ENCODE measurements around the gene ACSBG1. TPM values are rescaled to one million over a fixed set of nuclear protein-coding genes. Genes with fewer than 3 reads are reported as not detected.

ACSBG1 gene
- total and polyA plus RNA-seq, 2 of the 8 experiments (the other 6 are each of a cell fraction or from before 2014, with no cell fraction given): 5.4 to 7.1 TPM

DNA sequence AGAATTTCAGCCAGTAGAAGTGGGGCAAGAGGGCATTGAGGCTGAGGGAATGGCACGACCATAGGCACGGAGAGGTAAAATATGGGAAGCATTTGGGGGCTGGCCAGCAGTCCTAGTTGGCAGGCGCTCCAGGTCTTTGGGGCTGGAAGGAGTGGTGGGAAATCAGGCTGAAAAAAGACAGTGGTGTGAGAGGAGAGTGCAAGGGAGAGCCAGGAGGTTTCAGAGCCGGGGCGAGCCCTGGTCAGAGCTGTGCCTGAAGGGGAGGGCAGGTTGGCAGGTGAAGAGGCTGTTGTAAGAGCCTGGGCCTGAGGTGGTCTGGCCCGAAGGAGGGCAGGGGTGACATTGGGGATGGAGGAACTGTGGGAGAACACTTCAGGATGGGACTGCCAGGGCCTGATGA lies 86.8 kb downstream of the ACSBG1 start (continued):
- TF ChIP-seq, protein P1, sequence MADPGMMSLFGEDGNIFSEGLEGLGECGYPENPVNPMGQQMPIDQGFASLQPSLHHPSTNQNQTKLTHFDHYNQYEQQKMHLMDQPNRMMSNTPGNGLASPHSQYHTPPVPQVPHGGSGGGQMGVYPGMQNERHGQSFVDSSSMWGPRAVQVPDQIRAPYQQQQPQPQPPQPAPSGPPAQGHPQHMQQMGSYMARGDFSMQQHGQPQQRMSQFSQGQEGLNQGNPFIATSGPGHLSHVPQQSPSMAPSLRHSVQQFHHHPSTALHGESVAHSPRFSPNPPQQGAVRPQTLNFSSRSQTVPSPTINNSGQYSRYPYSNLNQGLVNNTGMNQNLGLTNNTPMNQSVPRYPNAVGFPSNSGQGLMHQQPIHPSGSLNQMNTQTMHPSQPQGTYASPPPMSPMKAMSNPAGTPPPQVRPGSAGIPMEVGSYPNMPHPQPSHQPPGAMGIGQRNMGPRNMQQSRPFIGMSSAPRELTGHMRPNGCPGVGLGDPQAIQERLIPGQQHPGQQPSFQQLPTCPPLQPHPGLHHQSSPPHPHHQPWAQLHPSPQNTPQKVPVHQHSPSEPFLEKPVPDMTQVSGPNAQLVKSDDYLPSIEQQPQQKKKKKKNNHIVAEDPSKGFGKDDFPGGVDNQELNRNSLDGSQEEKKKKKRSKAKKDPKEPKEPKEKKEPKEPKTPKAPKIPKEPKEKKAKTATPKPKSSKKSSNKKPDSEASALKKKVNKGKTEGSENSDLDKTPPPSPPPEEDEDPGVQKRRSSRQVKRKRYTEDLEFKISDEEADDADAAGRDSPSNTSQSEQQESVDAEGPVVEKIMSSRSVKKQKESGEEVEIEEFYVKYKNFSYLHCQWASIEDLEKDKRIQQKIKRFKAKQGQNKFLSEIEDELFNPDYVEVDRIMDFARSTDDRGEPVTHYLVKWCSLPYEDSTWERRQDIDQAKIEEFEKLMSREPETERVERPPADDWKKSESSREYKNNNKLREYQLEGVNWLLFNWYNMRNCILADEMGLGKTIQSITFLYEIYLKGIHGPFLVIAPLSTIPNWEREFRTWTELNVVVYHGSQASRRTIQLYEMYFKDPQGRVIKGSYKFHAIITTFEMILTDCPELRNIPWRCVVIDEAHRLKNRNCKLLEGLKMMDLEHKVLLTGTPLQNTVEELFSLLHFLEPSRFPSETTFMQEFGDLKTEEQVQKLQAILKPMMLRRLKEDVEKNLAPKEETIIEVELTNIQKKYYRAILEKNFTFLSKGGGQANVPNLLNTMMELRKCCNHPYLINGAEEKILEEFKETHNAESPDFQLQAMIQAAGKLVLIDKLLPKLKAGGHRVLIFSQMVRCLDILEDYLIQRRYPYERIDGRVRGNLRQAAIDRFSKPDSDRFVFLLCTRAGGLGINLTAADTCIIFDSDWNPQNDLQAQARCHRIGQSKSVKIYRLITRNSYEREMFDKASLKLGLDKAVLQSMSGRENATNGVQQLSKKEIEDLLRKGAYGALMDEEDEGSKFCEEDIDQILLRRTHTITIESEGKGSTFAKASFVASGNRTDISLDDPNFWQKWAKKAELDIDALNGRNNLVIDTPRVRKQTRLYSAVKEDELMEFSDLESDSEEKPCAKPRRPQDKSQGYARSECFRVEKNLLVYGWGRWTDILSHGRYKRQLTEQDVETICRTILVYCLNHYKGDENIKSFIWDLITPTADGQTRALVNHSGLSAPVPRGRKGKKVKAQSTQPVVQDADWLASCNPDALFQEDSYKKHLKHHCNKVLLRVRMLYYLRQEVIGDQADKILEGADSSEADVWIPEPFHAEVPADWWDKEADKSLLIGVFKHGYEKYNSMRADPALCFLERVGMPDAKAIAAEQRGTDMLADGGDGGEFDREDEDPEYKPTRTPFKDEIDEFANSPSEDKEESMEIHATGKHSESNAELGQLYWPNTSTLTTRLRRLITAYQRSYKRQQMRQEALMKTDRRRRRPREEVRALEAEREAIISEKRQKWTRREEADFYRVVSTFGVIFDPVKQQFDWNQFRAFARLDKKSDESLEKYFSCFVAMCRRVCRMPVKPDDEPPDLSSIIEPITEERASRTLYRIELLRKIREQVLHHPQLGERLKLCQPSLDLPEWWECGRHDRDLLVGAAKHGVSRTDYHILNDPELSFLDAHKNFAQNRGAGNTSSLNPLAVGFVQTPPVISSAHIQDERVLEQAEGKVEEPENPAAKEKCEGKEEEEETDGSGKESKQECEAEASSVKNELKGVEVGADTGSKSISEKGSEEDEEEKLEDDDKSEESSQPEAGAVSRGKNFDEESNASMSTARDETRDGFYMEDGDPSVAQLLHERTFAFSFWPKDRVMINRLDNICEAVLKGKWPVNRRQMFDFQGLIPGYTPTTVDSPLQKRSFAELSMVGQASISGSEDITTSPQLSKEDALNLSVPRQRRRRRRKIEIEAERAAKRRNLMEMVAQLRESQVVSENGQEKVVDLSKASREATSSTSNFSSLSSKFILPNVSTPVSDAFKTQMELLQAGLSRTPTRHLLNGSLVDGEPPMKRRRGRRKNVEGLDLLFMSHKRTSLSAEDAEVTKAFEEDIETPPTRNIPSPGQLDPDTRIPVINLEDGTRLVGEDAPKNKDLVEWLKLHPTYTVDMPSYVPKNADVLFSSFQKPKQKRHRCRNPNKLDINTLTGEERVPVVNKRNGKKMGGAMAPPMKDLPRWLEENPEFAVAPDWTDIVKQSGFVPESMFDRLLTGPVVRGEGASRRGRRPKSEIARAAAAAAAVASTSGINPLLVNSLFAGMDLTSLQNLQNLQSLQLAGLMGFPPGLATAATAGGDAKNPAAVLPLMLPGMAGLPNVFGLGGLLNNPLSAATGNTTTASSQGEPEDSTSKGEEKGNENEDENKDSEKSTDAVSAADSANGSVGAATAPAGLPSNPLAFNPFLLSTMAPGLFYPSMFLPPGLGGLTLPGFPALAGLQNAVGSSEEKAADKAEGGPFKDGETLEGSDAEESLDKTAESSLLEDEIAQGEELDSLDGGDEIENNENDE (IDR thresholded peaks at IDR 0.05; ENCODE audit: insufficient replicate concordance, low read length): no peak
- TF ChIP-seq BCL11A (IDR thresholded peaks at IDR 0.05; ENCODE audit: low read depth in 2 of 2, low read length in 2 of 2): no peak
- no peak for TF ChIP-seq CTBP2 (IDR thresholded peaks at IDR 0.05; ENCODE audit: borderline replicate concordance, insufficient read depth, insufficient read length, low read length)
- TF ChIP-seq SP2 (IDR thresholded peaks at IDR 0.05; ENCODE audit: low read length): no peak
- TF ChIP-seq, protein P2, sequence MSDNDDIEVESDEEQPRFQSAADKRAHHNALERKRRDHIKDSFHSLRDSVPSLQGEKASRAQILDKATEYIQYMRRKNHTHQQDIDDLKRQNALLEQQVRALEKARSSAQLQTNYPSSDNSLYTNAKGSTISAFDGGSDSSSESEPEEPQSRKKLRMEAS (IDR thresholded peaks at IDR 0.05): no peak
- no peak for TF ChIP-seq KDM5A (IDR thresholded peaks at IDR 0.05; ENCODE audit: low read length)
- no peak for TF ChIP-seq SIN3A (conservative IDR thresholded peaks at IDR 0.05 in 1 of 2, IDR thresholded peaks at IDR 0.05 in 1 of 2; ENCODE audit: low read depth in 1 of 2, low read length in 2 of 2)
- no peak for TF ChIP-seq CBX8 (IDR thresholded peaks at IDR 0.05; ENCODE audit: borderline replicate concordance, low read depth, low read length)
- TF ChIP-seq, protein P3, sequence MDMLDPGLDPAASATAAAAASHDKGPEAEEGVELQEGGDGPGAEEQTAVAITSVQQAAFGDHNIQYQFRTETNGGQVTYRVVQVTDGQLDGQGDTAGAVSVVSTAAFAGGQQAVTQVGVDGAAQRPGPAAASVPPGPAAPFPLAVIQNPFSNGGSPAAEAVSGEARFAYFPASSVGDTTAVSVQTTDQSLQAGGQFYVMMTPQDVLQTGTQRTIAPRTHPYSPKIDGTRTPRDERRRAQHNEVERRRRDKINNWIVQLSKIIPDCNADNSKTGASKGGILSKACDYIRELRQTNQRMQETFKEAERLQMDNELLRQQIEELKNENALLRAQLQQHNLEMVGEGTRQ (IDR thresholded peaks at IDR 0.05; ENCODE audit: low read length): no peak
- TF ChIP-seq SP4 (IDR thresholded peaks at IDR 0.05; ENCODE audit: low read length): no peak

Measured in H1 (cell line).